Endothelial cell of umbilical vein (primary cell): Measurements from ENCODE around the gene STK32C.

Experiments
- CTCF ChIP-seq, 2 donors: IDR thresholded peaks; 1 replicate in 1 of 2; 2 replicates in 1 of 2; pipeline ENCODE4 v1.5.1; 2011; ENCODE audit warnings: low read length in 2 of 2, mild to moderate bottlenecking in 2 of 2, moderate library complexity in 2 of 2, control low read depth in 1 of 2, inconsistent platforms in 1 of 2, low read depth in 1 of 2; ENCODE audit not compliant: insufficient read depth in 1 of 2; ENCODE audit errors: extremely low read depth in 1 of 2
- EZH2 ChIP-seq: IDR thresholded peaks from 2 replicates; pipeline ENCODE4 v1.6.1; 2012; ENCODE audit warnings: borderline replicate concordance, low read depth, mild to moderate bottlenecking, moderate library complexity, low read length, inconsistent platforms; ENCODE audit not compliant: severe bottlenecking
- GATA2 ChIP-seq: IDR thresholded peaks from 2 replicates; pipeline ENCODE4 v1.7.0; 2011; ENCODE audit warnings: low read depth, mild to moderate bottlenecking, moderate library complexity, mixed read lengths, low read length; ENCODE audit not compliant: insufficient read length, insufficient read depth
- MAX ChIP-seq: IDR thresholded peaks from 2 replicates; pipeline ENCODE4 v1.6.1; 2011; ENCODE audit not compliant: insufficient read depth, insufficient read length
- POLR2A ChIP-seq: IDR thresholded peaks from 2 replicates; pipeline ENCODE4 v1.6.1; 2012; ENCODE audit warnings: low read depth, mild to moderate bottlenecking, control low read depth, low read length

- TF ChIP-seq EZH2 = no peak
- TF ChIP-seq POLR2A = no peak
- TF ChIP-seq CTCF (IDR thresholded peaks at IDR 0.05; ENCODE audit: extremely low read depth in 1 of 2, insufficient read depth in 1 of 2, low read depth in 1 of 2, low read length in 2 of 2) = no peak
- no peak for TF ChIP-seq MAX
- TF ChIP-seq GATA2 = no peak
Observed at GRCh38 chr10:132183046-132183445, 124.7 kb downstream of the STK32C start.
